H9 (cell line): Measurements from ENCODE around the gene RGS14. TPM values are rescaled to one million over a fixed set of nuclear protein-coding genes. Genes with fewer than 3 reads are reported as not detected.

ENCODE experiments used
- DNase-seq: peaks from one replicate; pipeline ENCODE4 v3.0.0-alpha.2; 2017
- H2AFZ ChIP-seq: one replicate; pipeline ENCODE4 v1.6.1; 2013; ENCODE audit warnings: mild to moderate bottlenecking, low read length, control low read depth, moderate library complexity
- H2AK5ac ChIP-seq: 2 replicates; pipeline ENCODE4 v1.6.1; 2013; ENCODE audit warnings: low read length, control low read depth, mixed read lengths; ENCODE audit not compliant: insufficient read length
- H2BK120ac ChIP-seq: one replicate; pipeline ENCODE4 v1.6.1; 2013; ENCODE audit warnings: low read depth, mild to moderate bottlenecking, low read length, control low read depth, inconsistent platforms; ENCODE audit not compliant: poor library complexity, severe bottlenecking
- H2BK12ac ChIP-seq: 2 replicates; pipeline ENCODE4 v1.6.1; 2013; ENCODE audit warnings: low read length, control low read depth, mixed read lengths, low read depth; ENCODE audit not compliant: insufficient read length
- H2BK15ac ChIP-seq: 2 replicates; pipeline ENCODE4 v1.6.1; 2013; ENCODE audit warnings: low read depth, low read length, control low read depth
- H2BK20ac ChIP-seq: one replicate; pipeline ENCODE4 v1.6.1; 2013; ENCODE audit warnings: low read depth, mild to moderate bottlenecking, low read length, control low read depth, inconsistent platforms; ENCODE audit not compliant: poor library complexity, severe bottlenecking
- H2BK5ac ChIP-seq: 2 replicates; pipeline ENCODE4 v1.6.1; 2013; ENCODE audit warnings: low read length, control low read depth, mixed read lengths; ENCODE audit not compliant: insufficient read length
- H3K14ac ChIP-seq: 2 replicates; pipeline ENCODE4 v1.6.1; 2013; ENCODE audit warnings: low read length, control low read depth; ENCODE audit not compliant: insufficient read depth
- H3K18ac ChIP-seq: 2 replicates; pipeline ENCODE4 v1.6.1; 2013; ENCODE audit warnings: low read depth, mild to moderate bottlenecking, mixed read lengths, low read length, control low read depth; ENCODE audit not compliant: insufficient read length
- H3K23ac ChIP-seq: 2 replicates; pipeline ENCODE4 v1.6.1; 2013; ENCODE audit warnings: low read length, control low read depth, mixed read lengths, low read depth; ENCODE audit not compliant: insufficient read length
- H3K23me2 ChIP-seq: 2 replicates; pipeline ENCODE4 v1.6.1; 2013; ENCODE audit warnings: low read depth, mild to moderate bottlenecking, mixed read lengths, low read length, control low read depth; ENCODE audit not compliant: insufficient read length, poor library complexity, severe bottlenecking
- H3K27ac ChIP-seq: 2 replicates; pipeline ENCODE4 v1.5.1; 2013; ENCODE audit warnings: low read length, control low read depth, mixed read lengths, low read depth; ENCODE audit not compliant: insufficient read length
- H3K27me3 ChIP-seq: 2 replicates; pipeline ENCODE4 v1.6.1; 2013; ENCODE audit warnings: low read length, control low read depth, inconsistent platforms; ENCODE audit not compliant: insufficient read depth
- H3K4ac ChIP-seq: 2 replicates; pipeline ENCODE4 v1.6.1; 2013; ENCODE audit warnings: low read depth, mild to moderate bottlenecking, control low read depth, inconsistent platforms, low read length, moderate library complexity
- H3K4me1 ChIP-seq: 2 replicates; pipeline ENCODE4 v1.6.1; 2013; ENCODE audit warnings: low read length, control low read depth, inconsistent platforms; ENCODE audit not compliant: insufficient read depth
- H3K4me2 ChIP-seq: 2 replicates; pipeline ENCODE4 v1.6.1; 2013; ENCODE audit warnings: low read length, control low read depth, mixed read lengths; ENCODE audit not compliant: insufficient read length, insufficient read depth
- H3K56ac ChIP-seq: 2 replicates; pipeline ENCODE4 v1.6.1; 2013; ENCODE audit warnings: low read depth, mild to moderate bottlenecking, mixed read lengths, low read length, control low read depth; ENCODE audit not compliant: insufficient read length
- H3K79me1 ChIP-seq: 2 replicates; pipeline ENCODE4 v1.6.1; 2013; ENCODE audit warnings: low read depth, mild to moderate bottlenecking, moderate library complexity, low read length, control low read depth, inconsistent platforms; ENCODE audit not compliant: insufficient read depth, poor library complexity, severe bottlenecking
- H3K79me2 ChIP-seq: 2 replicates; pipeline ENCODE4 v1.6.1; 2013; ENCODE audit warnings: low read length, control low read depth, inconsistent platforms; ENCODE audit not compliant: insufficient read depth
- H3K9ac ChIP-seq: 2 replicates; pipeline ENCODE4 v1.6.1; 2013; ENCODE audit warnings: low read length, control low read depth, mixed read lengths; ENCODE audit not compliant: insufficient read length; ENCODE audit errors: extremely low read depth
- H3K9me3 ChIP-seq: one replicate; pipeline ENCODE4 v1.6.1; 2013; ENCODE audit warnings: low read depth, low read length, inconsistent platforms; ENCODE audit not compliant: control insufficient read depth
- H3T11ph ChIP-seq: one replicate; pipeline ENCODE4 v1.6.1; 2013; ENCODE audit warnings: mild to moderate bottlenecking, low read length, control low read depth, inconsistent platforms
- H4K20me1 ChIP-seq: one replicate; pipeline ENCODE4 v1.6.1; 2013; ENCODE audit not compliant: control insufficient read depth, insufficient read length, insufficient read depth
- H4K5ac ChIP-seq: 2 replicates; pipeline ENCODE4 v1.6.1; 2013; ENCODE audit warnings: low read depth, mild to moderate bottlenecking, mixed read lengths, low read length, control low read depth; ENCODE audit not compliant: insufficient read length
- H4K8ac ChIP-seq: replicated peaks from 2 replicates; pipeline ENCODE4 v1.6.1; 2013; ENCODE audit warnings: low read length, control low read depth, mixed read lengths, low read depth; ENCODE audit not compliant: insufficient read length
- H4K91ac ChIP-seq: 2 replicates; pipeline ENCODE4 v1.6.1; 2013; ENCODE audit warnings: low read depth, mild to moderate bottlenecking, moderate library complexity, mixed read lengths, low read length, control low read depth; ENCODE audit not compliant: insufficient read length
- H3K27ac Mint-ChIP-seq, 3 experiments: 2 replicates in 2 of 3; 3 replicates in 1 of 3; pipeline ENCODE4 v1.8.0; 2020 to 2021; ENCODE audit warnings: mixed read lengths in 3 of 3, mild to moderate bottlenecking in 1 of 3, moderate library complexity in 1 of 3
- H3K27me3 Mint-ChIP-seq: 2 replicates; pipeline ENCODE4 v1.8.0; 2021; ENCODE audit warnings: low read depth, mild to moderate bottlenecking, moderate library complexity, mixed read lengths
- H3K36me3 Mint-ChIP-seq, 3 experiments: 2 replicates in 2 of 3; 3 replicates in 1 of 3; pipeline ENCODE4 v1.8.0; 2020 to 2021; ENCODE audit warnings: low read depth in 3 of 3, mixed read lengths in 3 of 3; ENCODE audit not compliant: insufficient read depth in 1 of 3
- H3K4me1 Mint-ChIP-seq, 2 experiments: 2 replicates each; pipeline ENCODE4 v1.8.0; 2020; ENCODE audit warnings: mixed read lengths in 2 of 2
- H3K4me3 Mint-ChIP-seq, 2 experiments: 2 replicates in 1 of 2; 3 replicates in 1 of 2; pipeline ENCODE4 v1.8.0; 2020 to 2021; ENCODE audit warnings: mild to moderate bottlenecking in 2 of 2, mixed read lengths in 2 of 2, moderate library complexity in 1 of 2
- H3K9me3 Mint-ChIP-seq, 2 experiments: 2 replicates in 1 of 2; 3 replicates in 1 of 2; pipeline ENCODE4 v1.8.0; 2020; ENCODE audit warnings: mild to moderate bottlenecking in 2 of 2, mixed read lengths in 2 of 2, moderate library complexity in 1 of 2
- WGBS: extraction: QIAGEN DNeasy Blood & Tissue Kit; methylation state at CpG from one replicate; pipeline ENCODE4 v1.1.7; 2013; ENCODE audit warnings: missing lambda C conversion rate, low lambda C conversion rate, mixed read lengths; ENCODE audit not compliant: insufficient read length; ENCODE audit errors: extremely low coverage; 5-methylcytosine and 5-hydroxymethylcytosine counted together
- total RNA-seq: library from RNA; stranded (reverse); gene quantifications from 2 replicates; pipeline ENCODE4 v1.2.1, GENCODE V29; 2021
- TF ChIP-seq, protein P1 (sequence below): fragments of 200-600 bp; sonication (generic); conservative IDR thresholded peaks from 3 replicates; pipeline ENCODE4 v1.8.0; 2021; ENCODE audit warnings: antibody characterized with exemption, mild to moderate bottlenecking

Gene RGS14
- total RNA-seq, 1 experiment from 2014 or later = 12.3 TPM

DNA sequence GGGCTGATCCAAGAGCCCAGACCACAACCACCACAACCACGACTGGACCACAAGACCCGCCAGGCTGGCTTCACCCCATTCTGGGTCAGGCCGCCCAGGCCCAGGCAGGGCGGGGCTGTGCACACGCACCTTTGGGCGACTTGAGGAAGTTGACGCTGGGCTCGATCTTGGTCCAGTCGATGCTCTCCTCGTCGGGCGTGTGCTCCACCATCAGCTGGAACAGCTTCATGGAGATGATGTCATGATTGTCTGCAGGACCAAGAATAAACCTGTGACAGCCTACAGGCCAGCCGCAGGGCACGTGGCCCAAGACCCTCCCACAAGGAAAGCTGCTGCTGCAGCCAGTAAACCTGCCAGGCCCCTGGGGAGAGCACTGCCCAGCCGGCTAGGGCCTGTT is 23.6 kb upstream of the RGS14 start:
- H3T11ph ChIP-seq = no peak overlapping the region
- H3K27me3 ChIP-seq = no peaks in the 10 kb centered on the region
- H3K27ac ChIP-seq = no peak overlapping the region
- no peak overlapping the region for H3K23ac ChIP-seq
- no peak overlapping the region for H4K8ac ChIP-seq
- no peak overlapping the region for H3K56ac ChIP-seq
- no peak overlapping the region for H2AK5ac ChIP-seq
- no peaks in the 10 kb centered on the region for H3K9me3 Mint-ChIP-seq
- H3K9ac ChIP-seq = no peak overlapping the region
- H3K4me2 ChIP-seq = no peak overlapping the region
- no peak overlapping the region for H3K18ac ChIP-seq
- no peak overlapping the region for H3K4me3 Mint-ChIP-seq
- no peak overlapping the region for H3K4ac ChIP-seq
- TF ChIP-seq, protein P1, sequence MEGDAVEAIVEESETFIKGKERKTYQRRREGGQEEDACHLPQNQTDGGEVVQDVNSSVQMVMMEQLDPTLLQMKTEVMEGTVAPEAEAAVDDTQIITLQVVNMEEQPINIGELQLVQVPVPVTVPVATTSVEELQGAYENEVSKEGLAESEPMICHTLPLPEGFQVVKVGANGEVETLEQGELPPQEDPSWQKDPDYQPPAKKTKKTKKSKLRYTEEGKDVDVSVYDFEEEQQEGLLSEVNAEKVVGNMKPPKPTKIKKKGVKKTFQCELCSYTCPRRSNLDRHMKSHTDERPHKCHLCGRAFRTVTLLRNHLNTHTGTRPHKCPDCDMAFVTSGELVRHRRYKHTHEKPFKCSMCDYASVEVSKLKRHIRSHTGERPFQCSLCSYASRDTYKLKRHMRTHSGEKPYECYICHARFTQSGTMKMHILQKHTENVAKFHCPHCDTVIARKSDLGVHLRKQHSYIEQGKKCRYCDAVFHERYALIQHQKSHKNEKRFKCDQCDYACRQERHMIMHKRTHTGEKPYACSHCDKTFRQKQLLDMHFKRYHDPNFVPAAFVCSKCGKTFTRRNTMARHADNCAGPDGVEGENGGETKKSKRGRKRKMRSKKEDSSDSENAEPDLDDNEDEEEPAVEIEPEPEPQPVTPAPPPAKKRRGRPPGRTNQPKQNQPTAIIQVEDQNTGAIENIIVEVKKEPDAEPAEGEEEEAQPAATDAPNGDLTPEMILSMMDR = no peak
- no peak overlapping the region for H4K5ac ChIP-seq
- H2BK20ac ChIP-seq = no peak overlapping the region
- WGBS = no CpG with 5 or more reads among the region's 15 CpGs
- H3K14ac ChIP-seq = no peak overlapping the region
- no peaks in the 10 kb centered on the region; the same call in 1 of the 2 replicates for H3K27me3 Mint-ChIP-seq
- H2BK120ac ChIP-seq = no peak overlapping the region
- no peaks in the 10 kb centered on the region for H3K9me3 ChIP-seq
- H2AFZ ChIP-seq = no peak overlapping the region
- no peak overlapping the region for H2BK5ac ChIP-seq
- H3K79me2 ChIP-seq = no peaks in the 10 kb centered on the region
- H3K23me2 ChIP-seq = no peaks in the 10 kb centered on the region
- no peak overlapping the region for H2BK12ac ChIP-seq
- H3K36me3 Mint-ChIP-seq = peaks cover 16 to 78% (median 62%) of the 10 kb centered on the region in 3 experiments; a peak in 6 of 7 replicates
- H3K4me1 ChIP-seq = peaks cover under 1% of the 10 kb centered on the region; the same call in 1 of the 2 replicates
- H2BK15ac ChIP-seq = no peak overlapping the region
- no peaks in the 10 kb centered on the region for H4K20me1 ChIP-seq
- H4K91ac ChIP-seq = no peak overlapping the region
- peaks cover 9 to 15% of the 10 kb centered on the region in 2 experiments for H3K4me1 Mint-ChIP-seq
- H3K27ac Mint-ChIP-seq = peak overlapping the region in 1 of 3 experiments; percentile 84; a peak in 2 of 7 replicates
- H3K79me1 ChIP-seq = no peaks in the 10 kb centered on the region
- no peak for DNase-seq
